A673 (cell line): ENCODE results near the gene RGS6. TPM values are rescaled to one million over a fixed set of nuclear protein-coding genes. Genes with fewer than 3 reads are reported as not detected.

Experiments used
- BruUV-seq: library from RNA; stranded (reverse); fragments of 400-500 nt; replicated peaks from 2 replicates; lab custom pipeline; 2021; lab: Mats Ljungman, UMichigan
- CTCF ChIA-PET: fragments of 300-600 bp; sonication (Branson Sonifier 250); formaldehyde crosslinking; loops from one replicate; lab custom pipeline; 2022; ENCODE audit warnings: antibody characterized with exemption; lab: Charles Lee
- POLR2A ChIA-PET: fragments of 300-600 bp; sonication (Branson Sonifier 250); formaldehyde crosslinking; loops from one replicate; lab custom pipeline; 2022; ENCODE audit warnings: antibody characterized with exemption; ENCODE audit not compliant: low non-redundant PET; lab: Charles Lee
- DNase-seq: peaks from one replicate; pipeline ENCODE4 v3.0.0-alpha.2; 2015; ENCODE audit warnings: low spot score
- H3K27ac ChIP-seq: fragments of 200-600 bp; sonication (generic); 2 replicates; pipeline ENCODE4 v1.5.1; 2016; ENCODE audit warnings: mixed run types, low read depth, mild to moderate bottlenecking, mixed read lengths, antibody characterized with exemption, low read length; ENCODE audit not compliant: poor library complexity, severe bottlenecking
- H3K27me3 ChIP-seq: fragments of 200-600 bp; sonication (generic); replicated peaks from 2 replicates; pipeline ENCODE4 v1.6.1; 2017; ENCODE audit warnings: mixed run types, low read depth, mild to moderate bottlenecking, mixed read lengths, antibody characterized with exemption, low read length; ENCODE audit not compliant: insufficient read depth, poor library complexity
- H3K36me3 ChIP-seq: fragments of 200-600 bp; sonication (generic); 2 replicates; pipeline ENCODE4 v1.6.1; 2016; ENCODE audit warnings: mixed run types, mild to moderate bottlenecking, mixed read lengths, antibody characterized with exemption, low read length; ENCODE audit not compliant: insufficient read depth, poor library complexity, severe bottlenecking
- H3K4me1 ChIP-seq: fragments of 200-600 bp; sonication (generic); 2 replicates; pipeline ENCODE4 v1.6.1; 2017; ENCODE audit warnings: mixed run types, mild to moderate bottlenecking, mixed read lengths, antibody characterized with exemption, low read length; ENCODE audit not compliant: insufficient read depth, poor library complexity, severe bottlenecking
- H3K4me3 ChIP-seq: fragments of 200-600 bp; sonication (generic); 2 replicates; pipeline ENCODE4 v1.5.1; 2016; ENCODE audit warnings: low read depth, mixed run types, mild to moderate bottlenecking, mixed read lengths, low read length; ENCODE audit not compliant: poor library complexity, severe bottlenecking
- H3K9me3 ChIP-seq: fragments of 200-600 bp; sonication (generic); 2 replicates; pipeline ENCODE4 v1.6.1; 2016; ENCODE audit warnings: mixed run types, low read depth, mild to moderate bottlenecking, mixed read lengths, antibody characterized with exemption, low read length; ENCODE audit not compliant: poor library complexity, severe bottlenecking
- EZH2 ChIP-seq: fragments of 200-600 bp; sonication (generic); IDR thresholded peaks from 2 replicates; pipeline ENCODE4 v1.6.1; 2017; ENCODE audit warnings: borderline replicate concordance, low read depth, mild to moderate bottlenecking, mixed read lengths, antibody characterized with exemption, low read length; ENCODE audit not compliant: poor library complexity, severe bottlenecking
- intact Hi-C: fragments of 100-400 bp; cut with micrococcal nuclease; formaldehyde crosslinking; loops from one replicate; pipeline ENCODE4 v1.10.0; 2022; ENCODE audit not compliant: unreplicated experiment
- total RNA-seq: library from RNA; stranded (reverse); gene quantifications from 2 replicates; pipeline ENCODE4 v1.2.3, GENCODE V29; 2021
- TF ChIP-seq, protein P1 (sequence below): fragments of 300-800, 200-600 bp; sonication (generic); conservative IDR thresholded peaks from 2 replicates; pipeline ENCODE4 v1.5.1; 2017; ENCODE audit warnings: low read depth, mild to moderate bottlenecking, antibody characterized with exemption, low read length, moderate library complexity, mixed read lengths

Gene RGS6
- total RNA-seq, 1 experiment from 2014 or later = not detected

DNA sequence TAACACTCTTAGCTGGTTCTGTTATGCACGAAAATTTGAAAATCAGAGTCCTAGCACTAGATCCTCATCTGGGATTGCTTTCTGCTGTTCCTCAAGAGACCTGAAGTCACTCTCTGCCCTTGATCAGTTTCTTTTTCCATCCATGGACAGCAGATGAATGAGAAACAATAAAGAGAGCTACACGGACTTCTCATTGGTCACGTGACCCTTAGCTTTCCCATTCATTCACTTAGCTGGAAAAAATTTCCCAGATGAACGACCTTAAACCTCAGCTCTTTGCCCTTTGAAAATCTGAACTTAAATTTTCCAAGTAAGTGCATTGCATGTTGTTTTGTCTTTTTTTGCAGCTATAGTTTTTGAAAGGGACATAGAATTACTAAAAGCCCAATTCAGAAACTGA is 27.2 kb upstream of the RGS6 start:
- DNase-seq = no peak
- no TSS peak for BruUV-seq
- ChIA-PET CTCF (interaction anchor here (1.0 kb wide), 1 partner anchor 152 kb away, joined by 3 read pairs; no protein-coding TSS in a partner anchor), POLR2A (interaction anchor here (0.6 kb wide), 1 partner anchor 540 kb away, joined by 4 read pairs; no protein-coding TSS in a partner anchor)
- Histone ChIP-seq H3K27me3 (no peaks in the 10 kb centered on the region), H3K4me1 (no peaks in the 10 kb centered on the region), H3K4me3 (no peak overlapping the region), H3K36me3 (no peaks in the 10 kb centered on the region), H3K9me3 (no peaks in the 10 kb centered on the region), H3K27ac (no peak overlapping the region)
- TF ChIP-seq, protein P1, sequence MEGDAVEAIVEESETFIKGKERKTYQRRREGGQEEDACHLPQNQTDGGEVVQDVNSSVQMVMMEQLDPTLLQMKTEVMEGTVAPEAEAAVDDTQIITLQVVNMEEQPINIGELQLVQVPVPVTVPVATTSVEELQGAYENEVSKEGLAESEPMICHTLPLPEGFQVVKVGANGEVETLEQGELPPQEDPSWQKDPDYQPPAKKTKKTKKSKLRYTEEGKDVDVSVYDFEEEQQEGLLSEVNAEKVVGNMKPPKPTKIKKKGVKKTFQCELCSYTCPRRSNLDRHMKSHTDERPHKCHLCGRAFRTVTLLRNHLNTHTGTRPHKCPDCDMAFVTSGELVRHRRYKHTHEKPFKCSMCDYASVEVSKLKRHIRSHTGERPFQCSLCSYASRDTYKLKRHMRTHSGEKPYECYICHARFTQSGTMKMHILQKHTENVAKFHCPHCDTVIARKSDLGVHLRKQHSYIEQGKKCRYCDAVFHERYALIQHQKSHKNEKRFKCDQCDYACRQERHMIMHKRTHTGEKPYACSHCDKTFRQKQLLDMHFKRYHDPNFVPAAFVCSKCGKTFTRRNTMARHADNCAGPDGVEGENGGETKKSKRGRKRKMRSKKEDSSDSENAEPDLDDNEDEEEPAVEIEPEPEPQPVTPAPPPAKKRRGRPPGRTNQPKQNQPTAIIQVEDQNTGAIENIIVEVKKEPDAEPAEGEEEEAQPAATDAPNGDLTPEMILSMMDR = no peak
- TF ChIP-seq EZH2 = no peak
- intact Hi-C loops = no loop called here

GRCh38 chr14:71905860-71906259 is 26.4 kb upstream of the RGS6 start:
- ChIA-PET POLR2A (no interaction called here), CTCF (no interaction called here)
- H3K27me3 ChIP-seq = no peaks in the 10 kb centered on the region
- no peak overlapping the region for H3K27ac ChIP-seq
- no peaks in the 10 kb centered on the region for H3K36me3 ChIP-seq
- H3K4me3 ChIP-seq = no peak overlapping the region
- intact Hi-C loops = no loop called here
- BruUV-seq = no TSS peak
- TF ChIP-seq, protein P1 = no peak
- TF ChIP-seq EZH2 = no peak
- H3K9me3 ChIP-seq = no peaks in the 10 kb centered on the region
- H3K4me1 ChIP-seq = no peaks in the 10 kb centered on the region
- no peak for DNase-seq

- H3K36me3 ChIP-seq = no peaks in the 10 kb centered on the region
- TF ChIP-seq, protein P1 = no peak
- no peak for TF ChIP-seq EZH2
- CTCF ChIA-PET = no interaction called here
- no peak overlapping the region for H3K27ac ChIP-seq
- BruUV-seq = no TSS peak
- no peaks in the 10 kb centered on the region for H3K27me3 ChIP-seq
- intact Hi-C loops = no loop called here
- H3K4me1 ChIP-seq = no peaks in the 10 kb centered on the region
- no peak overlapping the region for H3K4me3 ChIP-seq
- POLR2A ChIA-PET = no interaction called here
- H3K9me3 ChIP-seq = no peaks in the 10 kb centered on the region
- no peak for DNase-seq
Measured at GRCh38 chr14:71907793-71908515, 24.3 kb upstream of the RGS6 start.
